HCT116 (cell line): ENCODE measurements around the gene ZNF792. TPM values are rescaled to one million over a fixed set of nuclear protein-coding genes. Genes with fewer than 3 reads are reported as not detected.

ENCODE experiments used
- ATAC-seq: fragments of 200-7000 bp; cut with Tn5 transposase; 2 replicates; pipeline ENCODE4 v1.9.1; 2020; ENCODE audit warnings: mild to moderate bottlenecking, moderate library complexity
- BruUV-seq: library from RNA; stranded (reverse); fragments of 400-500 nt; replicated peaks from 2 replicates; lab custom pipeline; 2021; lab: Mats Ljungman, UMichigan
- CTCF ChIA-PET: fragments of 300-600 bp; sonication (Branson Sonifier 250); formaldehyde crosslinking; loops from one replicate; lab custom pipeline; 2021; ENCODE audit warnings: antibody characterized with exemption; lab: Charles Lee
- POLR2A ChIA-PET: fragments of 300-600, 350-600 bp; sonication (Branson Sonifier 250); formaldehyde crosslinking; loops from one replicate; lab custom pipeline; 2021; ENCODE audit warnings: antibody characterized with exemption; lab: Charles Lee
- RAD21 ChIA-PET, 2 experiments: fragments of 300-600 bp; sonication (Branson Sonifier 250); formaldehyde crosslinking; loops; one replicate each; lab custom pipeline; 2023; ENCODE audit warnings: low total read pairs in 2 of 2; ENCODE audit not compliant: uncharacterized antibody in 2 of 2, unreplicated experiment in 2 of 2, low non-redundant PET in 1 of 2; lab: Charles Lee
- DNase-seq: peaks from one replicate; pipeline ENCODE4 v3.0.0-alpha.2; 2010; ENCODE audit warnings: low read depth, low spot score
- H2AFZ ChIP-seq: fragments of 200-600 bp; shearing (Covaris generic), sonication (generic); 2 replicates; pipeline ENCODE4 v1.6.1; 2017; ENCODE audit warnings: low read depth, mixed run types, mixed read lengths, antibody characterized with exemption, low read length; ENCODE audit not compliant: poor library complexity, severe bottlenecking
- H3K27ac ChIP-seq: 2 replicates; pipeline ENCODE4 v1.5.1; 2012; ENCODE audit warnings: low read depth, low read length
- H3K27me3 ChIP-seq: fragments of 200-600 bp; sonication (generic); 2 replicates; pipeline ENCODE4 v1.6.1; 2016; ENCODE audit warnings: mixed run types, low read length, mixed read lengths; ENCODE audit not compliant: insufficient read depth
- H3K36me3 ChIP-seq, 2 experiments: fragments of 200-500 bp in 1 of 2; fragments of 200-600 bp in 1 of 2; sonication (Bioruptor generic) in 1 of 2; sonication (generic) in 1 of 2; 2 replicates each; pipeline versions ENCODE4 v1.5.1 to v1.6.1; 2014 to 2016; ENCODE audit warnings: low read length in 2 of 2, inconsistent platforms in 1 of 2, mixed read lengths in 1 of 2, mixed run types in 1 of 2; ENCODE audit not compliant: insufficient read depth in 2 of 2, control insufficient read depth in 1 of 2
- H3K4me1 ChIP-seq, 2 experiments: fragments of 200-600 bp in 1 of 2; sonication (generic) in 1 of 2; 2 replicates each; pipeline versions ENCODE4 v1.5.1 to v1.6.1; 2012 to 2017; ENCODE audit warnings: low read length in 2 of 2, inconsistent platforms in 1 of 2, mild to moderate bottlenecking in 1 of 2, mixed read lengths in 1 of 2, mixed run types in 1 of 2, moderate library complexity in 1 of 2; ENCODE audit not compliant: insufficient read depth in 2 of 2, control insufficient read depth in 1 of 2
- H3K4me2 ChIP-seq: fragments of 200-600 bp; sonication (generic); 2 replicates; pipeline ENCODE4 v1.6.1; 2017; ENCODE audit warnings: mixed run types, low read length, mixed read lengths
- H3K4me3 ChIP-seq, 2 experiments: fragments of 200-600 bp in 1 of 2; sonication (generic) in 1 of 2; replicated peaks in 1 of 2; 2 replicates each; pipeline ENCODE4 v1.5.1; 2011 to 2016; ENCODE audit warnings: low read length in 2 of 2, control low read depth in 1 of 2, low read depth in 1 of 2, mild to moderate bottlenecking in 1 of 2, mixed read lengths in 1 of 2, mixed run types in 1 of 2
- H3K79me2 ChIP-seq: fragments of 200-600 bp; sonication (generic); 2 replicates; pipeline ENCODE4 v1.6.1; 2017; ENCODE audit warnings: mild to moderate bottlenecking, mixed run types, low read length, moderate library complexity, mixed read lengths; ENCODE audit not compliant: insufficient read depth
- H3K9ac ChIP-seq: fragments of 200-600 bp; sonication (generic); 2 replicates; pipeline ENCODE4 v1.6.1; 2016; ENCODE audit warnings: low read length, mixed read lengths
- H3K9me2 ChIP-seq: fragments of 200-600 bp; sonication (generic), shearing (Covaris generic); 2 replicates; pipeline ENCODE4 v1.6.1; 2017; ENCODE audit warnings: mixed run types, mild to moderate bottlenecking, moderate library complexity; ENCODE audit not compliant: insufficient read depth
- H3K9me3 ChIP-seq, 2 experiments: fragments of 200-500 bp in 1 of 2; fragments of 200-600 bp in 1 of 2; sonication (Bioruptor generic) in 1 of 2; sonication (generic) in 1 of 2; 2 replicates each; pipeline ENCODE4 v1.6.1; 2014 to 2017; ENCODE audit warnings: low read length in 2 of 2, mixed read lengths in 2 of 2, inconsistent platforms in 1 of 2, low read depth in 1 of 2, mild to moderate bottlenecking in 1 of 2, mixed run types in 1 of 2, moderate library complexity in 1 of 2; ENCODE audit not compliant: control insufficient read depth in 1 of 2, insufficient read depth in 1 of 2
- H4K20me1 ChIP-seq: fragments of 200-600 bp; sonication (generic), shearing (Covaris generic); 2 replicates; pipeline ENCODE4 v1.6.1; 2017; ENCODE audit warnings: mixed run types, mild to moderate bottlenecking, moderate library complexity; ENCODE audit not compliant: insufficient read depth
- RAD21 ChIP-seq: IDR thresholded peaks from 2 replicates; pipeline ENCODE4 v1.6.1; 2012; ENCODE audit warnings: low read depth, mild to moderate bottlenecking
- SIN3A ChIP-seq: IDR thresholded peaks from 2 replicates; pipeline ENCODE4 v1.6.1; 2012; ENCODE audit warnings: low read depth
- SRF ChIP-seq: IDR thresholded peaks from 2 replicates; pipeline ENCODE4 v1.6.1; 2012; ENCODE audit warnings: low read depth
- ZNF274 ChIP-seq: fragments of 200-500 bp; sonication (Bioruptor generic); IDR thresholded peaks from 2 replicates; pipeline ENCODE4 v1.6.1; 2014; ENCODE audit warnings: mild to moderate bottlenecking, low read depth, low read length, inconsistent platforms
- intact Hi-C: fragments of 100-400 bp; cut with micrococcal nuclease; formaldehyde crosslinking; loops from 2 replicates; pipeline ENCODE4 v1.10.0; 2022
- total RNA-seq: library from RNA; stranded (reverse); gene quantifications from one replicate; pipeline ENCODE4 v1.2.1, GENCODE V29; 2021; ENCODE audit not compliant: unreplicated experiment
- TF ChIP-seq, protein P1 (sequence below): IDR thresholded peaks from 2 replicates; pipeline ENCODE4 v1.6.1; 2011; ENCODE audit warnings: mild to moderate bottlenecking, low read length, moderate library complexity; ENCODE audit not compliant: insufficient replicate concordance; ENCODE audit errors: extremely low read depth

Gene ZNF792
- total RNA-seq, 1 experiment from 2014 or later: 3.6 TPM

DNA sequence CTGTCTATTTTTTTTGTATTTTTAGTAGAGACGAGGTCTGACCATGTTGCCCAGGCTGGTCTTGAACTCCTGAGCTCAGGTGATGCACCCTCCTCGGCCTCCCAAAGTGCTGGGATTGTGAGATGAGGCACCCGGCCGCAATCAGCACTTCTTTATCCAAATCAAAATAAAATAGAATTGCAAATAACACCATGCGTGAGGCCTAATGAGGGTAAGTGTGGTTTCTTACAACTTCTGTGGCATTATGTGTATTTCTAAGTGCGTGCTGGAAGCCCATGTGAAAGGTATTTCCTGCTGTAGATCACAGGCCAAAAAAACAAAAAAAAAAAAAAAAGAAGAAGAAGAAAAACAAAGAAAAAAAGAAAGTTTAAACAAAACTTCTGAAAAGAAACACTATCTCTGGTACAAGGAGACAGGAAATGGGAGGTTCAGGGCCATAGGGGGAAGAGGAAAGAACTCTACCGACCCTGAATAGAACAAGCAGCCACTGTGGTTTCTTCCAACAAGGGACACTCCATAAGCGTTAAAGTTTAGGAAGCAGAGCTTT is 33.1 kb upstream of the ZNF792 start:
- no peaks in the 10 kb centered on the region for H3K9me2 ChIP-seq
- peaks cover 12 to 26% of the 10 kb centered on the region in 2 experiments; a peak in 3 of 4 replicates for H3K4me1 ChIP-seq
- H3K4me2 ChIP-seq: no peak overlapping the region
- H3K27me3 ChIP-seq: no peaks in the 10 kb centered on the region
- no TSS peak for BruUV-seq
- H4K20me1 ChIP-seq: no peaks in the 10 kb centered on the region
- TF ChIP-seq SIN3A (no peak), RAD21 (no peak), ZNF274 (no peak)
- TF ChIP-seq, protein P1, sequence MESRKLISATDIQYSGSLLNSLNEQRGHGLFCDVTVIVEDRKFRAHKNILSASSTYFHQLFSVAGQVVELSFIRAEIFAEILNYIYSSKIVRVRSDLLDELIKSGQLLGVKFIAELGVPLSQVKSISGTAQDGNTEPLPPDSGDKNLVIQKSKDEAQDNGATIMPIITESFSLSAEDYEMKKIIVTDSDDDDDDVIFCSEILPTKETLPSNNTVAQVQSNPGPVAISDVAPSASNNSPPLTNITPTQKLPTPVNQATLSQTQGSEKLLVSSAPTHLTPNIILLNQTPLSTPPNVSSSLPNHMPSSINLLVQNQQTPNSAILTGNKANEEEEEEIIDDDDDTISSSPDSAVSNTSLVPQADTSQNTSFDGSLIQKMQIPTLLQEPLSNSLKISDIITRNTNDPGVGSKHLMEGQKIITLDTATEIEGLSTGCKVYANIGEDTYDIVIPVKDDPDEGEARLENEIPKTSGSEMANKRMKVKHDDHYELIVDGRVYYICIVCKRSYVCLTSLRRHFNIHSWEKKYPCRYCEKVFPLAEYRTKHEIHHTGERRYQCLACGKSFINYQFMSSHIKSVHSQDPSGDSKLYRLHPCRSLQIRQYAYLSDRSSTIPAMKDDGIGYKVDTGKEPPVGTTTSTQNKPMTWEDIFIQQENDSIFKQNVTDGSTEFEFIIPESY: no peak
- no peak overlapping the region for H3K27ac ChIP-seq
- H3K9ac ChIP-seq: no peak overlapping the region
- H3K79me2 ChIP-seq: peaks cover 16% of the 10 kb centered on the region
- H3K36me3 ChIP-seq: no peaks in the 10 kb centered on the region; a peak in 1 of 4 replicates
- H3K9me3 ChIP-seq: no peaks in the 10 kb centered on the region
- H2AFZ ChIP-seq: no peak overlapping the region
- ATAC-seq (no peak), DNase-seq (no peak)
- RAD21 ChIA-PET: no interaction called here
- intact Hi-C loops: no loop called here
- CTCF ChIA-PET: no interaction called here
- POLR2A ChIA-PET: no interaction called here
- no peak overlapping the region for H3K4me3 ChIP-seq

DNA sequence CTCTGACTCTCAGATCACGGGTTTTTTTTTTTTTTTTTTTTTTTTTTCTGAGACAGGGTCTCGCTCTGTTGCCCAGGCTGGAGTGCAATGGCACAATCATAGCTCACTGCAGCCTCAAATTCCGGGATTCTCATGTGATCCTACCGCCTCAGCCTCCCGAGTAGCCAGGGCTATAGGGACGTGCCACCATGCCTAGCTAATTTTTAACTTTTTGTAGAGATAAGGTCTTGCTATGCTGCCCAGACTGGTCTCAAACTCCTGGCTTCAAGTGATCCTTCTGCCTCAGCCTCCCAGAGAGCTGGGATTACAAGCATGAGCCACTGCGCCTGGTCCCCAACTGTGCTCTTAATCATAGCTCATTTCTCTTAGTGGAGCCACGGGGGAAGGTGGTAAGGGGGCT is 31.5 kb upstream of the ZNF792 start:
- TF ChIP-seq, protein P1: no peak
- TF ChIP-seq RAD21 (no peak), SRF (no peak)
- TF ChIP-seq, all 23 proteins: peak for 0
- no TSS peak for BruUV-seq
- CTCF ChIA-PET: no interaction called here
- no peaks in the 10 kb centered on the region for H3K9me3 ChIP-seq
- no peaks in the 10 kb centered on the region for H3K27me3 ChIP-seq
- H3K79me2 ChIP-seq: peaks cover under 1% of the 10 kb centered on the region; the same call in 1 of the 2 replicates
- H3K4me2 ChIP-seq: no peak overlapping the region
- no peak for ATAC-seq
- H3K4me3 ChIP-seq: no peak overlapping the region
- intact Hi-C loops: no loop called here
- H3K27ac ChIP-seq: no peak overlapping the region
- peaks cover 9 to 15% of the 10 kb centered on the region in 2 experiments; a peak in 3 of 4 replicates for H3K4me1 ChIP-seq
- no peak overlapping the region for H2AFZ ChIP-seq
- RAD21 ChIA-PET: no interaction called here
- POLR2A ChIA-PET: no interaction called here
- DNase-seq: no peak
- H4K20me1 ChIP-seq: no peaks in the 10 kb centered on the region
- no peaks in the 10 kb centered on the region for H3K9me2 ChIP-seq
- H3K36me3 ChIP-seq: no peaks in the 10 kb centered on the region
- no peak overlapping the region for H3K9ac ChIP-seq
